ENCODE measurements around the gene PAX7. TPM values are rescaled to one million over a fixed set of nuclear protein-coding genes. Genes with fewer than 3 reads are reported as not detected.

PAX7 gene
- total RNA-seq, 2 donors from 2014 or later, result 0.32 TPM; not detected in 1

GRCh38 chr1:18618546-18619466 is 11.8 kb upstream of the PAX7 start:
- Histone ChIP-seq H3K27me3 (replicated peaks; ENCODE audit: insufficient read depth) (no peaks in the 10 kb centered on the region), H3K4me3 (no peak overlapping the region), H3K4me1 (replicated peaks) (no peaks in the 10 kb centered on the region), H3K27ac (no peak overlapping the region), H3K36me3 (no peaks in the 10 kb centered on the region), H3K9me3 (no peaks in the 10 kb centered on the region)
- TF ChIP-seq POLR2A (IDR thresholded peaks at IDR 0.05) (no peak), POLR2AphosphoS5 (IDR thresholded peaks at IDR 0.05) (no peak), CTCF (IDR thresholded peaks at IDR 0.05) (no peak)
- intact Hi-C loops (cut with DNase I), result no loop called here
- WGBS, result 66% methylated on average over 10 of the region's 10 CpGs
- DNase-seq (ENCODE audit: low spot score), result no peak

GRCh38 chr1:18619467-18619835 is 11.2 kb upstream of the PAX7 start:
- H3K27me3 ChIP-seq (replicated peaks; ENCODE audit: insufficient read depth), result no peaks in the 10 kb centered on the region
- no peaks in the 10 kb centered on the region for H3K4me1 ChIP-seq (replicated peaks)
- no peaks in the 10 kb centered on the region for H3K36me3 ChIP-seq
- intact Hi-C loops (cut with DNase I), result no loop called here
- H3K27ac ChIP-seq, result no peak overlapping the region
- no peak for TF ChIP-seq POLR2AphosphoS5 (IDR thresholded peaks at IDR 0.05)
- TF ChIP-seq POLR2A (IDR thresholded peaks at IDR 0.05), result no peak
- no peak for TF ChIP-seq CTCF (IDR thresholded peaks at IDR 0.05)
- no peaks in the 10 kb centered on the region for H3K9me3 ChIP-seq
- no peak for DNase-seq (ENCODE audit: low spot score)
- 68% methylated on average over 2 of the region's 2 CpGs for WGBS
- no peak overlapping the region for H3K4me3 ChIP-seq

- Histone ChIP-seq H3K4me1 (replicated peaks) (peaks cover 4% of the 10 kb centered on the region), H3K27me3 (replicated peaks; ENCODE audit: insufficient read depth) (peaks cover 42% of the 10 kb centered on the region), H3K4me3 (no peak overlapping the region), H3K36me3 (no peaks in the 10 kb centered on the region), H3K9me3 (no peaks in the 10 kb centered on the region), H3K27ac (no peak overlapping the region)
- 94% methylated on average over 8 of the region's 8 CpGs for WGBS
- DNase-seq (ENCODE audit: low spot score), result no peak
- TF ChIP-seq CTCF (IDR thresholded peaks at IDR 0.05) (no peak), POLR2A (IDR thresholded peaks at IDR 0.05) (no peak), POLR2AphosphoS5 (IDR thresholded peaks at IDR 0.05) (no peak)
- intact Hi-C loops (cut with DNase I), result no loop called here
Measured at GRCh38 chr1:18628511-18628910, 2.1 kb upstream of the PAX7 start.

GRCh38 chr1:18629659-18630510 is 761 bp upstream of the PAX7 start:
- H3K36me3 ChIP-seq, result no peaks in the 10 kb centered on the region
- DNase-seq (ENCODE audit: low spot score), result no peak
- no peak overlapping the region for H3K4me3 ChIP-seq
- peaks cover 4% of the 10 kb centered on the region for H3K4me1 ChIP-seq (replicated peaks)
- TF ChIP-seq POLR2AphosphoS5 (IDR thresholded peaks at IDR 0.05) (no peak), POLR2A (IDR thresholded peaks at IDR 0.05) (no peak), CTCF (IDR thresholded peaks at IDR 0.05) (no peak)
- intact Hi-C loops (cut with DNase I), result no loop called here
- no peaks in the 10 kb centered on the region for H3K9me3 ChIP-seq
- H3K27me3 ChIP-seq (replicated peaks; ENCODE audit: insufficient read depth), result peaks cover 54% of the 10 kb centered on the region
- no peak overlapping the region for H3K27ac ChIP-seq
- WGBS, result 28% methylated on average over 39 of the region's 39 CpGs

Data from prostate gland (tissue), 2 donors.